GM12874 (cell line): ENCODE data around the gene ALKBH7.

Experiments
- TF ChIP-seq, protein P1 (sequence below): IDR thresholded peaks from 2 replicates; pipeline ENCODE4 v1.5.1; 2011; ENCODE audit warnings: low read depth, mild to moderate bottlenecking, control low read depth, low read length, moderate library complexity; ENCODE audit not compliant: insufficient read depth

ALKBH7 gene

DNA sequence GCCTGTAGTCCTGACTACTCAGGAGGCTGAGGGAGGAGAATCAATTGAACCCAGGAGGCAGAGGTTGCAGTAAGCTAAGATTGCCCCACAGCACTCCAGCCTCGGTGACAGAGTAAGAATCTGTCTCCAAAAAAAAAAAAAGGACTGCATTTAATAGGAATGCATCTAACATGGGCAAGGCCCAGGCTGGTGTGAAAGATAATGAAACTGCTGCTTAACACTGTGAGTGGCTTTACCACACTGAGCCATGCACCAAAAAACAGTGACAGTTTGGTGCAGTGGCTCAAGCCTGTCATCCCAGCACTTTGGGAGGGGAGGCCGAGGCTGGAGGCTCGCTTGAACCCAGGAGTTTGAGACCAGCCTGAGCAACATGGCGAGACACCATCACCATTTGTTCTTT lies 11.8 kb downstream of the ALKBH7 start:
- TF ChIP-seq, protein P1, sequence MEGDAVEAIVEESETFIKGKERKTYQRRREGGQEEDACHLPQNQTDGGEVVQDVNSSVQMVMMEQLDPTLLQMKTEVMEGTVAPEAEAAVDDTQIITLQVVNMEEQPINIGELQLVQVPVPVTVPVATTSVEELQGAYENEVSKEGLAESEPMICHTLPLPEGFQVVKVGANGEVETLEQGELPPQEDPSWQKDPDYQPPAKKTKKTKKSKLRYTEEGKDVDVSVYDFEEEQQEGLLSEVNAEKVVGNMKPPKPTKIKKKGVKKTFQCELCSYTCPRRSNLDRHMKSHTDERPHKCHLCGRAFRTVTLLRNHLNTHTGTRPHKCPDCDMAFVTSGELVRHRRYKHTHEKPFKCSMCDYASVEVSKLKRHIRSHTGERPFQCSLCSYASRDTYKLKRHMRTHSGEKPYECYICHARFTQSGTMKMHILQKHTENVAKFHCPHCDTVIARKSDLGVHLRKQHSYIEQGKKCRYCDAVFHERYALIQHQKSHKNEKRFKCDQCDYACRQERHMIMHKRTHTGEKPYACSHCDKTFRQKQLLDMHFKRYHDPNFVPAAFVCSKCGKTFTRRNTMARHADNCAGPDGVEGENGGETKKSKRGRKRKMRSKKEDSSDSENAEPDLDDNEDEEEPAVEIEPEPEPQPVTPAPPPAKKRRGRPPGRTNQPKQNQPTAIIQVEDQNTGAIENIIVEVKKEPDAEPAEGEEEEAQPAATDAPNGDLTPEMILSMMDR: no peak

DNA sequence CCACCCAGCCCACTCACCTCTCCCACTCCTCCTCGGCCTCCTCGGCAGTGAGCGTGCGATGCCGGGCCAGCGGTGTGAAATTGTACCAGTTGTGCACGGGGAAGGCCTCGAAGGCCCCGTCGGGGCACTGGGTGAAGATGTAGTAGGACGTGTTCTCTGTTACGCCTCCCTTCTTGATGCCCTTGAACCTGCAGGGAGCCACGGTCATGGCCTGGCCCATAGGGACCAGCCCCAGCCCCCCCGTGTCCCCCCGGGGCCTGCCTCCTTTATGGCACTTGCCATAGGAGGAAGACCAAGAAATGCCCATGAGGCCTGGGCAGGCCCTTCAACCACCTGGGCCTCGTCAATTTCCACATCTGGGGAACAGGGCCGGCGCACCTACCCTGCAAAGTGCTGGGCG lies 14.8 kb downstream of the ALKBH7 start:
- TF ChIP-seq, protein P1: no peak

DNA sequence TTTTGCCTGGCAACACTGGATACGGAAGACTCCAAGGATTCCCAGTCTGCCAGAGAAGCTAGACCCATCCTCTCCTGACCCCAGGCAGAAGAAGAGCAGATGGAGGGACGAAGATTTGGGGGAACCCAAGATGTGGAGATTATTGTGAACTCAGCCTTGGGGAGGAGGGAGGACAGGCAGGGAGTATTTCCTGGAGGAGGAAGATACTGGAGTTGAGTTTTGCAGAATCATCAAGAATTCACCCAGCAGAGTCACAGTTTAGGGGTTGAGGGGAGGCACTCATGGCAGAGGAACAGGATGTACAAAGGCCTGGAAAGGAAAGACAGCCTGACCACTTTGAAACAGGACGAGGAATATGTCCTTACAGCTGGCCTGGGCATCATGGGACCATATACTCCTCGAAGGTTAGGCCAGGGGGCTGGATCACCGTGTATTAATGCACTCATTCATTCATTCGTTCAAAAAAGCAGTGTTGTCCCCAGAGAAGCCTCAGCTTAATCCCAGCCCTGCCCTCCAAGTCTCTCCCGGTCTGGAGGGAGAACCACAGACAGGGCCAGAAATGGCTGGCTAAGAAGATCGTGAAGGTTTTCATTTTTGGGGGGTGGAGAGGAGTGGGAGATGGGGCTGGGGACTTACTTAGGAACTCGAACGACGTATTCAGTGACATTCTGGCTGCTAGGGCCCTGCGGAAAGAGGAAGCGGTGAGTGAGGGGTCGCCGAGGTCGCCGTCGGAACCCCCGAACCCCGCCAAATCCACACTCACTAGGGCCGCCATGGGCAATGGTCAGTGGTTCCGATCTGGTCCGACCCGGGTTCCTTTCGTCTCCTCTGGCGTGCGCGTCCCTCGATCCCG lies 19.9 kb downstream of the ALKBH7 start:
- TF ChIP-seq, protein P1: no peak

DNA sequence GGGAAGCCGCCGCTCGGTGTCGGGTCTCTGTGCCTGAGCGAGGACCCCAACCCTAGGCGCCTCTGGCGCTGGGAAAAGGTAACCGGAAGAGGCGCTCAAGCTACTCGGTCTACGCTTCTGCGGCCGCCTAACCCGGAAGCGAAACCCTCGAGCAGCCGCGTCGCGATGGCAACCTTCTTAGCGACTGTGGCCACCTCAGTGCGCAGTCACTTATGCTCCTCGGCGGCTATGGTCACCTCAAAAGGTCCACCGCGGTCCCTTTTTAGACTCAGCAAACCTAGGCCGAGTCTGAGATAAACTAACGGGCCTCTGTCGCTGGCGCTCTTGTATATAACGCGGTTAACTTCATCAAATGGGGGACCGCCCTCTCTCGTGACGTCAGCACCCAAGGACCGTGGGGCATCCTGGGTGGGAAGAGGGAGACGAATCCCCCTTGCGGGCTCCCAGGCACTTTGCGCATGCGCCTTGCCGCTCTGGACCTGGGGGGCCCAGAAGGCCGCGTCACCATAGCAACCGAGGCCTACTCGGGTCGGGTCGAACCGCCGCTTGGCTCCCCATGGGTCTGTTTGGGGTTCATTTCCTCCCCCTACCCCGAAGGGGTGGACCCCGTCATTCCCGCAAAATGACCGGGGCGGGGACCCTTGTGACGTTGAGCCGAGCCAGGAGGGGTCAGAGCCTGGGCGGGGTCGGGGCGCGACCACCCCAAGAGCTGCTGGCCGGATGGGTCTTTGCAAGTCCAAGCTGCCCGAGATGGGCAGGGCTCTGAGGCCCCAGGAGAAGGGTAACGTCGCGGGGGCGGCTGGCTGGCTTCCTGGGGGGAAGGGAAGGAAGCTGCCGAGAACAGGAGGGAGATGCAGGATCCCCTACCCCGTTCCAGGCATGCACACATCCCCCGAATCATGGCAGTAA lies 20.7 kb downstream of the ALKBH7 start, which contains the start of gene GTF2F1:
Gene GTF2F1 (minus strand): TSS at position 91 of the 909 bp plus-strand sequence. CDS start 169 bp downstream, outside the sequence.
- TF ChIP-seq, protein P1: 0 out of 2 replicates have a peak, but pooled peaks have one; percentile 15

DNA sequence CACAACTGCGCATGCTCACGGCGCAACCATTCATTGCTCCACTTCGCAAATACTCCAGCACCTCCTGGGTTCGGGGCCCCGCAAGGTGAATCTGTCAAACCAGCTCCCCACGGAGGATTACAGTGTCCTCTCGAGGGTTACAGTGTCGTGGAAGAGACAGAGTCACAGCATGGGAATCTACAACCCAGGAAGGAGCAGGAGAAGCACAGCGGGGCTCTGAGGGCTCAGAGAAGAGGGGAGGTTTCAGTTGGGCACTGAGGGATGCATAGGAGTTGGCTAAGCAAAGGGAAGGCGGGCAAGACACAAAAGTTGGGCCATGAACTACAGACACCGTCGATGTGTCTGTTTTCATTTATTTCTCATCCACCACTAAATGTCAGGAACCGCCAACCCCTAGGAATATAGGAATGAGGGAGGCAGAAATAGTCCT lies 21.4 kb downstream of the ALKBH7 start:
- TF ChIP-seq, protein P1: no peak

DNA sequence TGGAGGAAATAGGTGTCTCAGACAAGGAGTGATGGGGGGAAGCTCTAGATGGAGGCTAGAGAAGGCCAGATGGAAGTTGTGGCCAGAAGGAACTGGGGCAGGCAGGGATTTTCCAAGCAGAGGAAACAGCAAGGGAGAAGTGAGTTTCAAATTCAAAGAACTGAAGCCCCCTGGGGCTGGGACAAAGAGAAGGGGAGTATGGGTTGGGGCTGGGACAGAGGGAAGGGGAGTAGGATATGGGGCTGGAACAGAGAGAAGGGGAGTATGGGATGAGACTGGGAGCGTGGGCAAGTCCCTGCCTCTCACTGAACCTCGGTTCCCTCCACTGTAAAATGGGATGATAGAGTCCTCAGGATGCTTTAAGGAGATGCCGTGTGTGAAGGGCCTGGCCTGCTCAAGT lies 22.2 kb downstream of the ALKBH7 start:
- TF ChIP-seq, protein P1: no peak

DNA sequence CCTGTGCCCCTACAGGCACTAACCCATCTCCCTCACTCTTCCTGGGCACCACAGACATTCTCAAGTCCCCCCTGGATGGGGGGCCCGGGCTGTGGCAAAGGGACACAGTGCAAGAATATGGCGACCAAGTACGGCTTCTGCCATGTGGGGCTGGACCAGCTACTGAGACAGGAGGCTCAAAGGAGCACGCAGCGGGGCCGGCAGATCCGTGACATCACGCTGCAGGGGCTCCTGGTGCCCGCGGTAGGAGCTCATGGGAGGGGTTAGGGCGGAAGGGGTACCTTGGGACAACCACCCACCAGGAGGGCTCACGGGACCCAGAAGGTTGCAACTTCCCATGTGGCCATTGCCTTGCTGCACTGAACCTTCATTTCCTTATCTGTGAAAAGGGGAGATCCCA lies 23.7 kb downstream of the ALKBH7 start:
- TF ChIP-seq, protein P1: no peak
